Type B pancreatic cell (in vitro differentiated cells): ENCODE results near the gene SEMA4D. TPM values are rescaled to one million over a fixed set of nuclear protein-coding genes. Genes with fewer than 3 reads are reported as not detected.

ENCODE experiments used
- DNase-seq: peaks from one replicate; pipeline ENCODE4 v3.0.0; 2021; ENCODE audit warnings: mixed read lengths; ENCODE audit not compliant: unreplicated experiment; ENCODE audit errors: extremely low spot score
- H3K27ac Mint-ChIP-seq: 2 replicates; pipeline ENCODE4 v1.8.0; 2021; ENCODE audit warnings: mild to moderate bottlenecking, mixed read lengths
- H3K27me3 Mint-ChIP-seq: 2 replicates; pipeline ENCODE4 v1.8.0; 2021; ENCODE audit warnings: mixed read lengths
- H3K36me3 Mint-ChIP-seq: 2 replicates; pipeline ENCODE4 v1.8.0; 2021; ENCODE audit warnings: mixed read lengths
- H3K4me1 Mint-ChIP-seq: one replicate; pipeline ENCODE4 v1.8.0; 2021; ENCODE audit warnings: mixed read lengths; ENCODE audit not compliant: unreplicated experiment
- H3K4me3 Mint-ChIP-seq: 2 replicates; pipeline ENCODE4 v1.8.0; 2021; ENCODE audit warnings: mild to moderate bottlenecking, mixed read lengths
- H3K9me3 Mint-ChIP-seq: 2 replicates; pipeline ENCODE4 v1.8.0; 2021; ENCODE audit warnings: mixed read lengths
- total RNA-seq: library from RNA; stranded (reverse); gene quantifications from 2 replicates; pipeline ENCODE4 v1.2.1, GENCODE V29; 2021; ENCODE audit warnings: low replicate concordance
- TF ChIP-seq, protein P1 (sequence below): fragments of 200-600 bp; sonication (generic); conservative IDR thresholded peaks from 2 replicates; pipeline ENCODE4 v1.5.0; 2021; ENCODE audit warnings: antibody characterized with exemption, mild to moderate bottlenecking

Gene SEMA4D
- total RNA-seq, 1 donor from 2014 or later: 32.3 TPM

DNA sequence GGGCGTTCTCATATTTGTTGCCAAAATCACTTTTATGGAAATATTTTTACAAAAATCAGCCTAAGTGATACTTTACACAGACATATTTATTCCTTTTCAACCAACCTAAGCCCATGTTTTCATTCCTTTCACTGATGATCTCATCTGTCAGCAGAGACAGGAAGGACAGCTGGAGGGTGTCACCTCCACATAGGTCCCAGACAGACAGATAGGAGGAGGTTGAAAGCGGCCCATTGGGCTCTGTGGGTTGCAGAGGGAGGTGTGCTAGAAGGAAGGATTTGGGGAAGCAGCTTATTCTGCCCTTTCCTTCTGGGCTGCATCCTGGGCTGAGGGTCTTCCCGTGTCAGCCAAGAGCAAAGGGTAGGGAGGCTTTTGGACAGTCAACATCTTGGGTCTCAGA, 26.0 kb upstream of the SEMA4D start:
- Mint-ChIP-seq H3K27me3 (no peaks in the 10 kb centered on the region), H3K9me3 (peaks cover 11% of the 10 kb centered on the region), H3K36me3 (no peaks in the 10 kb centered on the region), H3K27ac (no peak overlapping the region), H3K4me3 (no peak overlapping the region), H3K4me1 (peaks cover 11% of the 10 kb centered on the region)
- no peak for DNase-seq
- TF ChIP-seq, protein P1, sequence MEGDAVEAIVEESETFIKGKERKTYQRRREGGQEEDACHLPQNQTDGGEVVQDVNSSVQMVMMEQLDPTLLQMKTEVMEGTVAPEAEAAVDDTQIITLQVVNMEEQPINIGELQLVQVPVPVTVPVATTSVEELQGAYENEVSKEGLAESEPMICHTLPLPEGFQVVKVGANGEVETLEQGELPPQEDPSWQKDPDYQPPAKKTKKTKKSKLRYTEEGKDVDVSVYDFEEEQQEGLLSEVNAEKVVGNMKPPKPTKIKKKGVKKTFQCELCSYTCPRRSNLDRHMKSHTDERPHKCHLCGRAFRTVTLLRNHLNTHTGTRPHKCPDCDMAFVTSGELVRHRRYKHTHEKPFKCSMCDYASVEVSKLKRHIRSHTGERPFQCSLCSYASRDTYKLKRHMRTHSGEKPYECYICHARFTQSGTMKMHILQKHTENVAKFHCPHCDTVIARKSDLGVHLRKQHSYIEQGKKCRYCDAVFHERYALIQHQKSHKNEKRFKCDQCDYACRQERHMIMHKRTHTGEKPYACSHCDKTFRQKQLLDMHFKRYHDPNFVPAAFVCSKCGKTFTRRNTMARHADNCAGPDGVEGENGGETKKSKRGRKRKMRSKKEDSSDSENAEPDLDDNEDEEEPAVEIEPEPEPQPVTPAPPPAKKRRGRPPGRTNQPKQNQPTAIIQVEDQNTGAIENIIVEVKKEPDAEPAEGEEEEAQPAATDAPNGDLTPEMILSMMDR: no peak

DNA sequence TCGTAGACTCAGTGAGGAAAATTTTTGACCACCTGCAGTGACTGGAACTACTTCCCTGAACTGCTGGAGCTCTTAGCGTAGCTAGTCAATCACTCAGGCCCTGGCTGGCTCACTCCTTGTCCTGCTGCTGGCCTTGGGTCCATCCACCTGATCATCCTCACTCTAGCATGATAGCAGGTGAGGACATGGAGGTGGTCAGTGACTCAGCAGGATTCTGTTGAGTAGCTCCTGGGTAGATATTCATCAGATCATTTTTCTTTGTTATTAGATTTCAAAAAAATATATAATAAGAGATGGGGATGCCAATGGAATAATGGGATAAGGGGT, 25.0 kb upstream of the SEMA4D start:
- no peaks in the 10 kb centered on the region for H3K27me3 Mint-ChIP-seq
- H3K36me3 Mint-ChIP-seq: no peaks in the 10 kb centered on the region
- no peak for DNase-seq
- H3K27ac Mint-ChIP-seq: no peak overlapping the region
- H3K4me1 Mint-ChIP-seq: peaks cover 11% of the 10 kb centered on the region
- H3K4me3 Mint-ChIP-seq: no peak overlapping the region
- peaks cover 5% of the 10 kb centered on the region for H3K9me3 Mint-ChIP-seq
- TF ChIP-seq, protein P1: no peak

DNA sequence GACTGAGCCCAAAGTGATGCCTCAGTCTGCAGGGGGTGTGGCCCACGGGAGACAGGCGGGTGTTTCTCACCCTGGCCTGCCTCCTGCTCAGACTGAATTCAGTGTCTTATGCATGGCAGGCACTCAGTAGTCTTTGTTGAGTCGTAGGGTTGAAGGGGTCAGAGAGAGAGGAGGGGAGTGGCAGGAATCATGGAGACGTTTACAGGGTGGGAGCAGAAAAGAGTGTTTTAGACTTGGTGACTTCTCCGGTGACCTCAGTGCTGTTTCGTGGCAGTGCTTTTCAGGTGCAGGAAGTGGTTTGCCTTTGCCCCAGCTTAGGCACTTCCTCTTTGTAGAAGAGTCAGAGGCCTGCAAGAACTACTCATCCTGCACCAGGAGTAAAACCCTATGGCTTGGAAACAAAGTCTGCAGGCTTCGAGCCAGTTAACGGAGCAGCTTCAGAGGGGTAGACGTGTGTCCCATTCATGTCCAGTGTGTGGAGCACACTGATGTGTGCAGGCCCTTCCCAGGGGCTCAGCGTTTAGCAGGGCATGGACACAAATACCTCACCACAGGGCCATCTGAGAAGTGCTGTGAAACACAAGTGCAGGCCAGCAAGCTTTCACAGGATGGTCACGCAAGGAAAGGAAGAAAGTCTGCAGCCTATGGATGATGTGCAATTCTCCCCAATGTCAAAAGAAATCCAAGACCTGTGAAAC, 24.5 kb upstream of the SEMA4D start:
- Mint-ChIP-seq H3K9me3 (no peaks in the 10 kb centered on the region), H3K27ac (no peak overlapping the region), H3K27me3 (no peaks in the 10 kb centered on the region), H3K36me3 (no peaks in the 10 kb centered on the region), H3K4me3 (no peak overlapping the region), H3K4me1 (peaks cover 11% of the 10 kb centered on the region)
- DNase-seq: no peak
- TF ChIP-seq, protein P1: no peak

DNA sequence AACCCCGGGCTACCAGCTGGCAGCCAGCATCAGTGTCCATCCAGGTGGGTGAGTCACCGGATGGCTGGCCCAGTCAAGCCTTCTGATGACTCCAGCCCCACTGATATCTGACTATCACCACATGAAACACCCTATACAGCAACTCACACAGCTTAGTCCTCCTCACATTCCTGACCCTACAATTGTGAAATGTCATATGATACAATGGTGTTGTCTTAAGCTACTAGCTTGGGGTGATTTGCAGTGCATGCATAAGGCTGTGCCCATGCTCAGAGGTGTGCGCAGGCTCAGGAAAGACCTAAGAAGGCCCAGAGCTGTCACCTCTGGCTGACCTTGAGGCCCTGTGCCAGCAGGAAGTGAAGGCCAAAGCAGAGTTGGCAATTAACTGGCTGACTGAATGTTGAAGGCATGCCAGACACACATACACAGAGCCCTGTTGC, 21.5 kb upstream of the SEMA4D start:
- no peak for DNase-seq
- H3K27me3 Mint-ChIP-seq: no peaks in the 10 kb centered on the region
- H3K36me3 Mint-ChIP-seq: no peaks in the 10 kb centered on the region
- H3K4me1 Mint-ChIP-seq: peaks cover 11% of the 10 kb centered on the region
- H3K27ac Mint-ChIP-seq: no peak overlapping the region
- TF ChIP-seq, protein P1: no peak
- H3K9me3 Mint-ChIP-seq: no peaks in the 10 kb centered on the region
- no peak overlapping the region for H3K4me3 Mint-ChIP-seq

DNA sequence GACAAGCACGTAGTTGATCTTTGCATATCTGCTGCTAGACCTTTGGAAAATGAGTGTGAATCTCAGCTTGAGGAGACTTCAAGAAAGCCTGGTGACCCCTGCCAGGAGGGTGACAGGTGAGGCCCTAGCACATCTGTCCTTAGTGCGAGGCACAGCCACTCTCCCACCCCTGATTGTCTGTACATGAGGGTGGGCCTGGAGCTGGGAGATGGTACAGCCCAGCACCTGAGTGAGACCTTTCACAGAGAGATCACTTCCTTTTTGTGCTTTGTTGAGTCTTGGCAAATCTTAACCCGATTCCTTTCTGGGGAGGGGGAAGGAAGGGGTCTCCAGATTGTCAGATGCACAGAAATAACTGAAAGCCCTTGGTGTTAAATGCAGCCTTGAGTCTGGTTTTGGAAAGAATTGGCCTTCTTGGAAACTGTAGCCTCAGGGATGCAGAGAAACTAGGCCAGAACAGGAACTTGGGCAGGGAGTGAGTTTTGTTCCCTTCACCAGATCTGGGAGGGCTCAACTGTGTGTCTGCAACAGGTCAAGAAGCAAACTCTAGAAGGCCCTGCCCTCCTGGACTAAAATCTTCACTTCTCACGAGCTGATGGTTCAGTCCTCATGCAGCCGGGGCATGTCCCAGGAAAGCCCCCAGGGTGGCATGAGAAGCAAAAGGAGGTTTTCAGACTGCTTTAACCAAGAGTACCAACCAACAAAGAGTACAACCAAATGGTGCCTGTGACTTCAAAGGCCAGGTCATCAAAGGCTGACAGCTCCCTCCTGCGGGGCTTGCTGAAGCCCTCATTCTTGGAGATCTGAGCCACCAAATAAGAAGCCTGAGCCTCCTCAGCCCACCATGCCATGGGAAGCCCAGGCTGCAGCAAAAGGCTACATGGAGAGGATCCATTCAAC, 20.8 kb upstream of the SEMA4D start:
- TF ChIP-seq, protein P1: no peak
- H3K4me1 Mint-ChIP-seq: peaks cover 11% of the 10 kb centered on the region
- no peaks in the 10 kb centered on the region for H3K36me3 Mint-ChIP-seq
- DNase-seq: no peak
- H3K4me3 Mint-ChIP-seq: no peak overlapping the region
- H3K9me3 Mint-ChIP-seq: no peaks in the 10 kb centered on the region
- no peaks in the 10 kb centered on the region for H3K27me3 Mint-ChIP-seq
- H3K27ac Mint-ChIP-seq: no peak overlapping the region
